ENCODE data around the gene PRLH.

GRCh38 chr2:237540223-237540775 is 26.1 kb upstream of the PRLH start:
- TF ChIP-seq POLR2A (IDR thresholded peaks at IDR 0.05; ENCODE audit: low read length) (no peak), GATA1 (IDR thresholded peaks at IDR 0.05; ENCODE audit: low read depth, low read length) (no peak)

Data from erythroblast (primary cell).